Measurements from ENCODE around the gene RAB11FIP4.

- TF ChIP-seq, protein P1, sequence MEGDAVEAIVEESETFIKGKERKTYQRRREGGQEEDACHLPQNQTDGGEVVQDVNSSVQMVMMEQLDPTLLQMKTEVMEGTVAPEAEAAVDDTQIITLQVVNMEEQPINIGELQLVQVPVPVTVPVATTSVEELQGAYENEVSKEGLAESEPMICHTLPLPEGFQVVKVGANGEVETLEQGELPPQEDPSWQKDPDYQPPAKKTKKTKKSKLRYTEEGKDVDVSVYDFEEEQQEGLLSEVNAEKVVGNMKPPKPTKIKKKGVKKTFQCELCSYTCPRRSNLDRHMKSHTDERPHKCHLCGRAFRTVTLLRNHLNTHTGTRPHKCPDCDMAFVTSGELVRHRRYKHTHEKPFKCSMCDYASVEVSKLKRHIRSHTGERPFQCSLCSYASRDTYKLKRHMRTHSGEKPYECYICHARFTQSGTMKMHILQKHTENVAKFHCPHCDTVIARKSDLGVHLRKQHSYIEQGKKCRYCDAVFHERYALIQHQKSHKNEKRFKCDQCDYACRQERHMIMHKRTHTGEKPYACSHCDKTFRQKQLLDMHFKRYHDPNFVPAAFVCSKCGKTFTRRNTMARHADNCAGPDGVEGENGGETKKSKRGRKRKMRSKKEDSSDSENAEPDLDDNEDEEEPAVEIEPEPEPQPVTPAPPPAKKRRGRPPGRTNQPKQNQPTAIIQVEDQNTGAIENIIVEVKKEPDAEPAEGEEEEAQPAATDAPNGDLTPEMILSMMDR (IDR thresholded peaks at IDR 0.05), result no peak
- TF ChIP-seq POLR2A (IDR thresholded peaks at IDR 0.05), result no peak
These were observed 188.8 kb downstream of the RAB11FIP4 start for GRCh38 chr17:31580316-31580705.
